ENCODE results near the gene MNT. TPM values are rescaled to one million over a fixed set of nuclear protein-coding genes. Genes with fewer than 3 reads are reported as not detected.

MNT gene
- total and polyA plus RNA-seq, 9 of the 15 experiments (the other 6 are each of a cell fraction or from before 2014, with no cell fraction given) = 0.18 to 23.8 (median 5.3) TPM

DNA sequence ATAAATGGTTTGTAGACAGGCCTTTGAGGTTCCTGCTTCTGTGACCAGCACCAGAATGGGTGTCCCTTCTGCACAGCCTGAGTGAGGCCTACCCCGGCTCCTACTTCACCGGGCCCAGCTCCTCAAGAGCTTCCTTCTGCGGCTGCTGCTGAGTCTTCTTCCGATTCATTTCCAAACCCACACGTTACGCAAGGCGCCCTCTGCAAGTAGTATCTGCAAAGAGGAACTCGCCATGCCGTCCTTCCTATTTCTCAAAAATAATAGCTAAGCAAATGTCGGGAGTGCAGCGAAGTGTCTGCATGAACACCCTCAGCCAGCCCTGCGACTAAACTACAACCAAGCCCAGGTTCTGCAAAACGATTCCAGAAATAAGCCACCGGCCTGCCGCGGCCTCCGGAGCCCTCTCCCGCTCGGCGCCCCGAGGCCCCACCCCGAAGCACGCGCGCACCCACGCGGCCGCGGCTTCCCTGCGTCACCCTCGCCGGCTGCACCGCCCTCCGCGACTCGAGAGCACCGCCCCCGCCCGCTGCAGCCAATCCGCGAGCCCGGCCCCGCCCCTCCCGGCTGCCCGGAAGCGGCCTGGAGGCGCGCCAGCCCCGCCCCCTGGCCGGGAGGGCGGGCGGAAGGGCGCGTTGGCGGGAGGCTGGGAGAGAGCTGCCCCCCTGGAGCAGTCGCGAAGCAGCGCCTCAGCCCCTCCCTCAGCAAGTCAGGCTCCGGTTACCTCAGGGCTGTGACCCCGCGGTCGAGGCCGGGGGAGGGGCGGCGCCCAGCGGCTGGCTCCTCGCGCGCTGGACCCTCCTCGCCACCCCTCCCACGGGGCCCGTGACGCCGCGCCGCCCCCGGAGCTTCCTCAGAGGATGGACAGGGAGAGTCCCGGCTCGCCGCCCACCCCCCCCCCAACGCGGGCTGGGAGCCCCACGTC, 8.3 kb downstream of the MNT start (continued):
- TF ChIP-seq, protein P1, sequence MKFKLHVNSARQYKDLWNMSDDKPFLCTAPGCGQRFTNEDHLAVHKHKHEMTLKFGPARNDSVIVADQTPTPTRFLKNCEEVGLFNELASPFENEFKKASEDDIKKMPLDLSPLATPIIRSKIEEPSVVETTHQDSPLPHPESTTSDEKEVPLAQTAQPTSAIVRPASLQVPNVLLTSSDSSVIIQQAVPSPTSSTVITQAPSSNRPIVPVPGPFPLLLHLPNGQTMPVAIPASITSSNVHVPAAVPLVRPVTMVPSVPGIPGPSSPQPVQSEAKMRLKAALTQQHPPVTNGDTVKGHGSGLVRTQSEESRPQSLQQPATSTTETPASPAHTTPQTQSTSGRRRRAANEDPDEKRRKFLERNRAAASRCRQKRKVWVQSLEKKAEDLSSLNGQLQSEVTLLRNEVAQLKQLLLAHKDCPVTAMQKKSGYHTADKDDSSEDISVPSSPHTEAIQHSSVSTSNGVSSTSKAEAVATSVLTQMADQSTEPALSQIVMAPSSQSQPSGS (CRISPR knock-in tag; IDR thresholded peaks at IDR 0.05) = no peak
- TF ChIP-seq NELFE (IDR thresholded peaks at IDR 0.05; ENCODE audit: insufficient read depth, insufficient read length) = no peak
- TF ChIP-seq NUFIP1 (IDR thresholded peaks at IDR 0.05; ENCODE audit: partially characterized antibody) = no peak
- TF ChIP-seq, protein P2, sequence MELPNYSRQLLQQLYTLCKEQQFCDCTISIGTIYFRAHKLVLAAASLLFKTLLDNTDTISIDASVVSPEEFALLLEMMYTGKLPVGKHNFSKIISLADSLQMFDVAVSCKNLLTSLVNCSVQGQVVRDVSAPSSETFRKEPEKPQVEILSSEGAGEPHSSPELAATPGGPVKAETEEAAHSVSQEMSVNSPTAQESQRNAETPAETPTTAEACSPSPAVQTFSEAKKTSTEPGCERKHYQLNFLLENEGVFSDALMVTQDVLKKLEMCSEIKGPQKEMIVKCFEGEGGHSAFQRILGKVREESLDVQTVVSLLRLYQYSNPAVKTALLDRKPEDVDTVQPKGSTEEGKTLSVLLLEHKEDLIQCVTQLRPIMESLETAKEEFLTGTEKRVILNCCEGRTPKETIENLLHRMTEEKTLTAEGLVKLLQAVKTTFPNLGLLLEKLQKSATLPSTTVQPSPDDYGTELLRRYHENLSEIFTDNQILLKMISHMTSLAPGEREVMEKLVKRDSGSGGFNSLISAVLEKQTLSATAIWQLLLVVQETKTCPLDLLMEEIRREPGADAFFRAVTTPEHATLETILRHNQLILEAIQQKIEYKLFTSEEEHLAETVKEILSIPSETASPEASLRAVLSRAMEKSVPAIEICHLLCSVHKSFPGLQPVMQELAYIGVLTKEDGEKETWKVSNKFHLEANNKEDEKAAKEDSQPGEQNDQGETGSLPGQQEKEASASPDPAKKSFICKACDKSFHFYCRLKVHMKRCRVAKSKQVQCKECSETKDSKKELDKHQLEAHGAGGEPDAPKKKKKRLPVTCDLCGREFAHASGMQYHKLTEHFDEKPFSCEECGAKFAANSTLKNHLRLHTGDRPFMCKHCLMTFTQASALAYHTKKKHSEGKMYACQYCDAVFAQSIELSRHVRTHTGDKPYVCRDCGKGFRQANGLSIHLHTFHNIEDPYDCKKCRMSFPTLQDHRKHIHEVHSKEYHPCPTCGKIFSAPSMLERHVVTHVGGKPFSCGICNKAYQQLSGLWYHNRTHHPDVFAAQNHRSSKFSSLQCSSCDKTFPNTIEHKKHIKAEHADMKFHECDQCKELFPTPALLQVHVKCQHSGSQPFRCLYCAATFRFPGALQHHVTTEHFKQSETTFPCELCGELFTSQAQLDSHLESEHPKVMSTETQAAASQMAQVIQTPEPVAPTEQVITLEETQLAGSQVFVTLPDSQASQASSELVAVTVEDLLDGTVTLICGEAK (IDR thresholded peaks at IDR 0.05) = no peak; the same call in none of the 2 replicates
- TF ChIP-seq, protein P2 (CRISPR knock-in tag; IDR thresholded peaks at IDR 0.05) = no peak
- no peak for TF ChIP-seq ZNF23 (CRISPR knock-in tag; IDR thresholded peaks at IDR 0.05)
- no peak for TF ChIP-seq RUNX1 (IDR thresholded peaks at IDR 0.05; ENCODE audit: low read depth)
- TF ChIP-seq, protein P3, sequence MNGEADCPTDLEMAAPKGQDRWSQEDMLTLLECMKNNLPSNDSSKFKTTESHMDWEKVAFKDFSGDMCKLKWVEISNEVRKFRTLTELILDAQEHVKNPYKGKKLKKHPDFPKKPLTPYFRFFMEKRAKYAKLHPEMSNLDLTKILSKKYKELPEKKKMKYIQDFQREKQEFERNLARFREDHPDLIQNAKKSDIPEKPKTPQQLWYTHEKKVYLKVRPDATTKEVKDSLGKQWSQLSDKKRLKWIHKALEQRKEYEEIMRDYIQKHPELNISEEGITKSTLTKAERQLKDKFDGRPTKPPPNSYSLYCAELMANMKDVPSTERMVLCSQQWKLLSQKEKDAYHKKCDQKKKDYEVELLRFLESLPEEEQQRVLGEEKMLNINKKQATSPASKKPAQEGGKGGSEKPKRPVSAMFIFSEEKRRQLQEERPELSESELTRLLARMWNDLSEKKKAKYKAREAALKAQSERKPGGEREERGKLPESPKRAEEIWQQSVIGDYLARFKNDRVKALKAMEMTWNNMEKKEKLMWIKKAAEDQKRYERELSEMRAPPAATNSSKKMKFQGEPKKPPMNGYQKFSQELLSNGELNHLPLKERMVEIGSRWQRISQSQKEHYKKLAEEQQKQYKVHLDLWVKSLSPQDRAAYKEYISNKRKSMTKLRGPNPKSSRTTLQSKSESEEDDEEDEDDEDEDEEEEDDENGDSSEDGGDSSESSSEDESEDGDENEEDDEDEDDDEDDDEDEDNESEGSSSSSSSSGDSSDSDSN (IDR thresholded peaks at IDR 0.05; ENCODE audit: borderline replicate concordance in 1 of 2, low read depth in 2 of 2, low read length in 2 of 2) = no peak
- peak; percentile 94 for TF ChIP-seq SAFB (IDR thresholded peaks at IDR 0.05; ENCODE audit: borderline replicate concordance, low read depth, low read length)
- TF ChIP-seq SMARCE1 (IDR thresholded peaks at IDR 0.05) = no peak
- TF ChIP-seq ZBED1 (IDR thresholded peaks at IDR 0.05) = no peak
- TF ChIP-seq, protein P4, sequence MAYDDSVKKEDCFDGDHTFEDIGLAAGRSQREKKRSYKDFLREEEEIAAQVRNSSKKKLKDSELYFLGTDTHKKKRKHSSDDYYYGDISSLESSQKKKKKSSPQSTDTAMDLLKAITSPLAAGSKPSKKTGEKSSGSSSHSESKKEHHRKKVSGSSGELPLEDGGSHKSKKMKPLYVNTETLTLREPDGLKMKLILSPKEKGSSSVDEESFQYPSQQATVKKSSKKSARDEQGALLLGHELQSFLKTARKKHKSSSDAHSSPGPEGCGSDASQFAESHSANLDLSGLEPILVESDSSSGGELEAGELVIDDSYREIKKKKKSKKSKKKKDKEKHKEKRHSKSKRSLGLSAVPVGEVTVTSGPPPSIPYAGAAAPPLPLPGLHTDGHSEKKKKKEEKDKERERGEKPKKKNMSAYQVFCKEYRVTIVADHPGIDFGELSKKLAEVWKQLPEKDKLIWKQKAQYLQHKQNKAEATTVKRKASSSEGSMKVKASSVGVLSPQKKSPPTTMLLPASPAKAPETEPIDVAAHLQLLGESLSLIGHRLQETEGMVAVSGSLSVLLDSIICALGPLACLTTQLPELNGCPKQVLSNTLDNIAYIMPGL (CRISPR knock-in tag; IDR thresholded peaks at IDR 0.05) = no peak
- no peak for TF ChIP-seq ZNF77 (CRISPR knock-in tag; IDR thresholded peaks at IDR 0.05)

All from K562 (cell line).